Lower lobe of right lung (tissue), 2 donors: Measurements from ENCODE around the gene RGS17. TPM values are rescaled to one million over a fixed set of nuclear protein-coding genes. Genes with fewer than 3 reads are reported as not detected.

Source experiments
- ATAC-seq, 2 donors: fragments of 200-7000 bp; cut with Tn5 transposase; one replicate each; pipeline ENCODE4 v1.9.1; 2020 to 2022; ENCODE audit warnings: mild to moderate bottlenecking in 2 of 2, moderate library complexity in 2 of 2
- DNase-seq: peaks from one replicate; pipeline ENCODE4 v3.0.0-alpha.2; 2020
- H3K27ac ChIP-seq: fragments of 200-600 bp; one replicate; pipeline ENCODE4 v1.8.0; 2022
- H3K27me3 ChIP-seq: fragments of 200-600 bp; one replicate; pipeline ENCODE4 v1.8.0; 2022; ENCODE audit warnings: low read depth
- H3K36me3 ChIP-seq: fragments of 200-600 bp; one replicate; pipeline ENCODE4 v1.8.0; 2022; ENCODE audit warnings: mild to moderate bottlenecking
- H3K4me1 ChIP-seq: fragments of 200-600 bp; one replicate; pipeline ENCODE4 v1.8.0; 2022
- H3K4me3 ChIP-seq: fragments of 200-600 bp; one replicate; pipeline ENCODE4 v1.8.0; 2022; ENCODE audit warnings: mild to moderate bottlenecking
- H3K9me3 ChIP-seq: fragments of 200-600 bp; one replicate; pipeline ENCODE4 v1.8.0; 2022
- CTCF ChIP-seq: fragments of 200-600 bp; IDR thresholded peaks from one replicate; pipeline ENCODE4 v1.8.0; 2022; ENCODE audit warnings: antibody characterized with exemption, mild to moderate bottlenecking
- intact Hi-C: fragments of 100-400 bp; cut with DNase I; formaldehyde crosslinking; loops from one replicate; pipeline ENCODE4 v1.11.0; 2022
- total RNA-seq: library from RNA; stranded (reverse); fragmentation: NEBNext Ultra II Directional; extraction: Animal tissue kit (Norgen Biotek cat#: 25700); gene quantifications from one replicate; pipeline ENCODE4 v1.2.1, GENCODE V29; 2021
- donor health status: DM: no; HTN: yes; CAD: no; lungs with severe emphysema.

RGS17 gene
- total RNA-seq, 1 donor from 2014 or later = 0.59 TPM

GRCh38 chr6:153024709-153025017, 106.4 kb downstream of the RGS17 start:
- Histone ChIP-seq H3K4me3 (no peak overlapping the region), H3K36me3 (no peaks in the 10 kb centered on the region)
- no peak for DNase-seq

GRCh38 chr6:153023977-153024708, 106.9 kb downstream of the RGS17 start:
- no peak for DNase-seq
- intact Hi-C loops = loop anchor here (10.0 kb wide), 1 partner anchor 159 kb away; no protein-coding TSS in a partner anchor
- ATAC-seq = peak; percentile 83 to 89

More at GRCh38 chr6:153024709-153025017, 106.4 kb downstream of the RGS17 start:
- Histone ChIP-seq H3K27me3 (no peaks in the 10 kb centered on the region), H3K4me1 (no peaks in the 10 kb centered on the region), H3K27ac (no peak overlapping the region), H3K9me3 (no peaks in the 10 kb centered on the region)
- ATAC-seq = no peak
- TF ChIP-seq CTCF = no peak
- intact Hi-C loops = loop anchor here (10.0 kb wide), 1 partner anchor 160 kb away; no protein-coding TSS in a partner anchor

GRCh38 chr6:153018355-153018754, 112.7 kb downstream of the RGS17 start:
- Histone ChIP-seq H3K27me3 (no peaks in the 10 kb centered on the region), H3K4me1 (no peaks in the 10 kb centered on the region)
- no peak for ATAC-seq

More at GRCh38 chr6:153023977-153024708, 106.9 kb downstream of the RGS17 start:
- no peaks in the 10 kb centered on the region for H3K9me3 ChIP-seq
- H3K4me3 ChIP-seq = no peak overlapping the region
- peak; percentile 82 for TF ChIP-seq CTCF
- H3K36me3 ChIP-seq = no peaks in the 10 kb centered on the region
- H3K27me3 ChIP-seq = no peaks in the 10 kb centered on the region
- H3K27ac ChIP-seq = no peak overlapping the region
- H3K4me1 ChIP-seq = no peaks in the 10 kb centered on the region

GRCh38 chr6:153016846-153017245, 114.2 kb downstream of the RGS17 start:
- DNase-seq = no peak
- H3K4me3 ChIP-seq = no peak overlapping the region
- intact Hi-C loops = no loop called here

More at GRCh38 chr6:153018355-153018754, 112.7 kb downstream of the RGS17 start:
- H3K36me3 ChIP-seq = no peaks in the 10 kb centered on the region
- no peak overlapping the region for H3K27ac ChIP-seq
- DNase-seq = no peak
- no peak for TF ChIP-seq CTCF
- H3K9me3 ChIP-seq = no peaks in the 10 kb centered on the region
- intact Hi-C loops = no loop called here
- no peak overlapping the region for H3K4me3 ChIP-seq

GRCh38 chr6:153015094-153015640, 115.9 kb downstream of the RGS17 start:
- DNase-seq (no peak), ATAC-seq (no peak)
- TF ChIP-seq CTCF = no peak
- intact Hi-C loops = no loop called here
- Histone ChIP-seq H3K36me3 (no peaks in the 10 kb centered on the region), H3K27ac (no peak overlapping the region), H3K4me3 (no peak overlapping the region), H3K9me3 (no peaks in the 10 kb centered on the region), H3K4me1 (no peaks in the 10 kb centered on the region), H3K27me3 (no peaks in the 10 kb centered on the region)

More at GRCh38 chr6:153016846-153017245, 114.2 kb downstream of the RGS17 start:
- TF ChIP-seq CTCF = no peak
- H3K27ac ChIP-seq = no peak overlapping the region
- H3K36me3 ChIP-seq = no peaks in the 10 kb centered on the region
- H3K9me3 ChIP-seq = no peaks in the 10 kb centered on the region
- ATAC-seq = no peak
- no peaks in the 10 kb centered on the region for H3K4me1 ChIP-seq
- no peaks in the 10 kb centered on the region for H3K27me3 ChIP-seq
